Naive B cell (primary cell): ENCODE data around the gene AGFG1. TPM values are rescaled to one million over a fixed set of nuclear protein-coding genes. Genes with fewer than 3 reads are reported as not detected.
"Not testable (repeated sequence)": the region's sequence is repeated elsewhere in the genome, so short reads cannot be mapped to it uniquely, and the experiment has no call there.

ENCODE experiments used
- ATAC-seq, 2 donors: fragments of 150-1000 bp; cut with Tn5 transposase; 2 replicates each; pipeline ENCODE4 v1.10.0; 2021; ENCODE audit warnings: low read depth in 2 of 2, mild to moderate bottlenecking in 2 of 2, moderate library complexity in 2 of 2
- DNase-seq: peaks from one replicate; pipeline ENCODE4 v3.0.0; 2022
- H3K27ac Mint-ChIP-seq, 6 donors: one replicate each; pipeline ENCODE4 v1.8.0; 2020 to 2022; ENCODE audit warnings: mild to moderate bottlenecking in 6 of 6, mixed read lengths in 6 of 6, moderate library complexity in 5 of 6, inconsistent platforms in 2 of 6
- H3K27me3 Mint-ChIP-seq, 3 donors: one replicate each; pipeline ENCODE4 v1.8.0; 2021 to 2022; ENCODE audit warnings: mixed read lengths in 3 of 3, mild to moderate bottlenecking in 1 of 3
- H3K36me3 Mint-ChIP-seq, 2 donors: one replicate each; pipeline ENCODE4 v1.8.0; 2020 to 2022; ENCODE audit warnings: mixed read lengths in 2 of 2, inconsistent platforms in 1 of 2, mild to moderate bottlenecking in 1 of 2
- H3K4me1 Mint-ChIP-seq, 3 donors: one replicate each; pipeline ENCODE4 v1.8.0; 2020 to 2022; ENCODE audit warnings: mixed read lengths in 3 of 3, inconsistent platforms in 1 of 3, mild to moderate bottlenecking in 1 of 3, moderate library complexity in 1 of 3
- H3K4me3 Mint-ChIP-seq, 8 donors: one replicate each; pipeline ENCODE4 v1.8.0; 2020 to 2022; ENCODE audit warnings: mild to moderate bottlenecking in 8 of 8, mixed read lengths in 8 of 8, moderate library complexity in 8 of 8, inconsistent platforms in 2 of 8
- H3K9me3 Mint-ChIP-seq, 7 donors: one replicate each; pipeline ENCODE4 v1.8.0; 2020 to 2022; ENCODE audit warnings: mixed read lengths in 7 of 7, mild to moderate bottlenecking in 5 of 7, inconsistent platforms in 2 of 7, moderate library complexity in 1 of 7
- polyA plus RNA-seq, 6 donors: library from polyadenylated mRNA; unstranded; fragments of 300-500 nt; fragmentation: Illumina TruSeq; gene quantifications; one replicate each; pipeline ENCODE4 v1.2.3, GENCODE V29; 2021; ENCODE audit warnings: low read depth in 6 of 6

AGFG1 gene
- polyA plus RNA-seq, 6 donors from 2014 or later = 17.9 to 38.5 (median 26.6) TPM

GRCh38 chr2:227510620-227510958, 38.6 kb downstream of the AGFG1 start:
- ATAC-seq = no peak
- Mint-ChIP-seq H3K9me3 (no peaks in the 10 kb centered on the region), H3K36me3 (no peaks in the 10 kb centered on the region), H3K4me3 (no peak overlapping the region), H3K27ac (peak overlapping the region in 3 of 6 donors; percentile 65 to 82 (median 73)), H3K4me1 (peaks cover 60 to 88% (median 76%) of the 10 kb centered on the region in 3 donors), H3K27me3 (no peaks in the 10 kb centered on the region)
- DNase-seq = no peak

- Mint-ChIP-seq H3K9me3 (no peaks in the 10 kb centered on the region), H3K4me1 (peaks cover 55 to 88% (median 76%) of the 10 kb centered on the region in 3 donors), H3K27ac (peak overlapping the region in 4 of 6 donors; percentile 40 to 82 (median 56)), H3K36me3 (no peaks in the 10 kb centered on the region), H3K27me3 (no peaks in the 10 kb centered on the region), H3K4me3 (peak overlapping the region in 2 of 8 donors; percentile 0 to 21)
- ATAC-seq (no peak), DNase-seq (no peak)
These were observed 39.4 kb downstream of the AGFG1 start for GRCh38 chr2:227511239-227511930.

- peaks cover 52 to 83% (median 74%) of the 10 kb centered on the region in 3 donors for H3K4me1 Mint-ChIP-seq
- peak overlapping the region in 3 of 6 donors; percentile 40 to 79 (median 53) for H3K27ac Mint-ChIP-seq
- ATAC-seq (no peak), DNase-seq (no peak)
- no peaks in the 10 kb centered on the region for H3K9me3 Mint-ChIP-seq
- H3K4me3 Mint-ChIP-seq = no peak overlapping the region
- no peaks in the 10 kb centered on the region for H3K27me3 Mint-ChIP-seq
- H3K36me3 Mint-ChIP-seq = no peaks in the 10 kb centered on the region
These were observed 40.0 kb downstream of the AGFG1 start for GRCh38 chr2:227511955-227512354.

- no peaks in the 10 kb centered on the region for H3K27me3 Mint-ChIP-seq
- peaks cover 55 to 86% (median 80%) of the 10 kb centered on the region in 3 donors for H3K4me1 Mint-ChIP-seq
- no peak overlapping the region for H3K4me3 Mint-ChIP-seq
- ATAC-seq (no peak), DNase-seq (no peak)
- no peaks in the 10 kb centered on the region for H3K36me3 Mint-ChIP-seq
- no peaks in the 10 kb centered on the region for H3K9me3 Mint-ChIP-seq
- peak overlapping the region in 5 of 6 donors; percentile 8 to 88 (median 59) for H3K27ac Mint-ChIP-seq
These were observed 41.2 kb downstream of the AGFG1 start for GRCh38 chr2:227513113-227513512.

GRCh38 chr2:227515742-227516141, 43.8 kb downstream of the AGFG1 start:
- Mint-ChIP-seq H3K36me3 (no peaks in the 10 kb centered on the region), H3K27ac (peak overlapping the region in 3 of 6 donors; percentile 1 to 19 (median 3)), H3K9me3 (no peaks in the 10 kb centered on the region), H3K27me3 (no peaks in the 10 kb centered on the region), H3K4me3 (no peak overlapping the region), H3K4me1 (peaks cover 43 to 79% (median 76%) of the 10 kb centered on the region in 3 donors)
- DNase-seq = no peak
- ATAC-seq = no peak

GRCh38 chr2:227517724-227518123, 45.8 kb downstream of the AGFG1 start:
- no peaks in the 10 kb centered on the region for H3K36me3 Mint-ChIP-seq
- H3K4me1 Mint-ChIP-seq = peaks cover 32 to 64% (median 57%) of the 10 kb centered on the region in 3 donors
- no peaks in the 10 kb centered on the region for H3K27me3 Mint-ChIP-seq
- peak overlapping the region in 2 of 6 donors; percentile 16 to 19 for H3K27ac Mint-ChIP-seq
- H3K9me3 Mint-ChIP-seq = no peaks in the 10 kb centered on the region
- no peak for DNase-seq
- ATAC-seq = no peak
- no peak overlapping the region for H3K4me3 Mint-ChIP-seq

GRCh38 chr2:227518278-227518865, 46.4 kb downstream of the AGFG1 start:
- H3K27me3 Mint-ChIP-seq, H3K36me3 Mint-ChIP-seq, ATAC-seq, H3K9me3 Mint-ChIP-seq, DNase-seq: not testable (repeated sequence)
- Mint-ChIP-seq H3K4me1 (peaks cover 30 to 58% (median 53%) of the 10 kb centered on the region in 3 donors), H3K27ac (peak overlapping the region in 3 of 6 donors; percentile 20 to 42 (median 28)), H3K4me3 (peak overlapping the region in 3 of 8 donors; percentile 29 to 32 (median 30))

GRCh38 chr2:227521178-227521577, 49.2 kb downstream of the AGFG1 start:
- H3K9me3 Mint-ChIP-seq, DNase-seq, H3K4me3 Mint-ChIP-seq, H3K27me3 Mint-ChIP-seq, ATAC-seq, H3K36me3 Mint-ChIP-seq: not testable (repeated sequence)
- Mint-ChIP-seq H3K27ac (peak overlapping the region in 1 of 6 donors; percentile 75), H3K4me1 (peaks cover 13 to 39% (median 29%) of the 10 kb centered on the region in 3 donors)

GRCh38 chr2:227524665-227525064, 52.7 kb downstream of the AGFG1 start:
- Mint-ChIP-seq H3K36me3 (peaks cover 0 to 15% of the 10 kb centered on the region in 2 donors), H3K4me1 (peaks cover 1 to 15% (median 4%) of the 10 kb centered on the region in 3 donors), H3K4me3 (no peak overlapping the region), H3K27ac (peak overlapping the region in 1 of 6 donors; percentile 15), H3K27me3 (no peaks in the 10 kb centered on the region), H3K9me3 (no peaks in the 10 kb centered on the region)
- DNase-seq (no peak), ATAC-seq (no peak)

GRCh38 chr2:227527351-227527750, 55.4 kb downstream of the AGFG1 start:
- H3K4me3 Mint-ChIP-seq = no peak overlapping the region
- H3K36me3 Mint-ChIP-seq = peaks cover 0 to 19% of the 10 kb centered on the region in 2 donors
- ATAC-seq = no peak
- no peaks in the 10 kb centered on the region for H3K9me3 Mint-ChIP-seq
- H3K27ac Mint-ChIP-seq = no peak overlapping the region
- no peaks in the 10 kb centered on the region for H3K4me1 Mint-ChIP-seq
- no peak for DNase-seq
- H3K27me3 Mint-ChIP-seq = no peaks in the 10 kb centered on the region

GRCh38 chr2:227528803-227529202, 56.8 kb downstream of the AGFG1 start:
- H3K36me3 Mint-ChIP-seq = peaks cover 0 to 19% of the 10 kb centered on the region in 2 donors
- H3K27ac Mint-ChIP-seq = peak overlapping the region in 3 of 6 donors; percentile 25 to 45 (median 34)
- ATAC-seq = no peak
- peaks cover 0 to 7% (median 0%) of the 10 kb centered on the region in 3 donors for H3K4me1 Mint-ChIP-seq
- H3K27me3 Mint-ChIP-seq = no peaks in the 10 kb centered on the region
- no peak overlapping the region for H3K4me3 Mint-ChIP-seq
- H3K9me3 Mint-ChIP-seq = no peaks in the 10 kb centered on the region
- no peak for DNase-seq

- H3K27ac Mint-ChIP-seq = no peak overlapping the region
These were observed 57.9 kb downstream of the AGFG1 start for GRCh38 chr2:227529871-227530270.

GRCh38 chr2:227534714-227535113, 62.8 kb downstream of the AGFG1 start:
- H3K4me1 Mint-ChIP-seq = peaks cover 8 to 15% (median 11%) of the 10 kb centered on the region in 3 donors
- H3K36me3 Mint-ChIP-seq = peaks cover 9 to 22% of the 10 kb centered on the region in 2 donors
- ATAC-seq (peak; percentile 47 to 66), DNase-seq (no peak)
- H3K9me3 Mint-ChIP-seq = no peaks in the 10 kb centered on the region
- H3K4me3 Mint-ChIP-seq = no peak overlapping the region
- no peaks in the 10 kb centered on the region for H3K27me3 Mint-ChIP-seq
- H3K27ac Mint-ChIP-seq = peak overlapping the region in 4 of 6 donors; percentile 53 to 67 (median 59)

More at GRCh38 chr2:227529871-227530270, 57.9 kb downstream of the AGFG1 start:
- no peak for DNase-seq
- Mint-ChIP-seq H3K36me3 (peaks cover 0 to 11% of the 10 kb centered on the region in 2 donors), H3K4me1 (peaks cover 8 to 11% (median 9%) of the 10 kb centered on the region in 3 donors), H3K9me3 (no peaks in the 10 kb centered on the region), H3K27me3 (no peaks in the 10 kb centered on the region), H3K4me3 (no peak overlapping the region)
- no peak for ATAC-seq

- ATAC-seq = no peak
- H3K4me3 Mint-ChIP-seq = no peak overlapping the region
- DNase-seq = no peak
- H3K27me3 Mint-ChIP-seq = no peaks in the 10 kb centered on the region
- peaks cover 10 to 15% (median 11%) of the 10 kb centered on the region in 3 donors for H3K4me1 Mint-ChIP-seq
- no peak overlapping the region for H3K27ac Mint-ChIP-seq
- peaks cover 23 to 32% of the 10 kb centered on the region in 2 donors for H3K36me3 Mint-ChIP-seq
- H3K9me3 Mint-ChIP-seq = peaks cover 0 to 13% (median 12%) of the 10 kb centered on the region in 7 donors
These were observed 64.5 kb downstream of the AGFG1 start for GRCh38 chr2:227536445-227536844.
